Inflammatory macrophage treated with lipopolysaccharide for 4 hours (primary cell): ENCODE measurements around the gene SH3RF3.
A peak's percentile ranks its signal among the peaks of the same experiment; 100 is the strongest.

Source experiments
- DNase-seq: peaks from one replicate; pipeline ENCODE4 v3.0.0-alpha.2; 2020

The SH3RF3 gene

GRCh38 chr2:109322111-109322510 lies 193.1 kb downstream of the SH3RF3 start:
- no peak for DNase-seq

GRCh38 chr2:109322641-109323040 lies 193.6 kb downstream of the SH3RF3 start:
- no peak for DNase-seq

DNA sequence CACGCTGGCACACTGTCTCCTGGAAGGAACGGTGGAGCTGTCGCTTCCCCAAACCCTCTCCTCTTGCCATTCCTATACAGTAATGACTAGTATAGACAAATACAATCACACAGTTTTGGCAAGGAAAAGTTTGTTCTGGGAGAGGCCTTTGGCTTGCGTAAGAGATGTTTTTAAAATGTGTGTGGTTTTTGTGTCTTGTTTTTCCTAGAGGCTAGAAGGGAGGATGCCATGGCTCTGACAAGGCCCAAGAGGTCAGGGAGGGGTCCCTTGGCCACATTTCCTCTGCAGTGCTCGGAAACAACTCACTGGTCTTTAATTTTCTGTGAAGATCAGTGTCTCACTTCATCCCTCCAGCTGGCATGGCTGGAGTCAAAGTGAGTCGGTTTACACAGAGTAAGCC lies 195.9 kb downstream of the SH3RF3 start:
- no peak for DNase-seq

DNA sequence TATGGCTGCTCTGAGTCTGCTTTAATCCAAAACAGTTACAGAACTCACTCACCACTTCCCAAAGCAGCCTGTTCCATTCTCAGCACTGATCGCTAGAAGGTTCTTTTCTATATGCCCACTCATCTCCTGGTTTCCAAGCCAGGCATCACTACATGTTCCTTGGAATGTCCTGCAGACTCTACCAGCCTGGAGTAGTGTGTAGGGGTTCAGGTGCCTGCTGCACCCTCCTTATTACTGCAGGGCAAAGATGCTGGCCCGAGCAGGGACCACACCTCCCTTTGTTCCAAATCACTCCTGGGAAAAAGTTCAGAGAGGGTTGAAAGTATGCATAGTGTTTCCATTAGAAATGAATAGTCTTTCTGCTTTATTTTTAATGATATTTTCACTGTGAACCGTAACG lies 196.6 kb downstream of the SH3RF3 start:
- no peak for DNase-seq

DNA sequence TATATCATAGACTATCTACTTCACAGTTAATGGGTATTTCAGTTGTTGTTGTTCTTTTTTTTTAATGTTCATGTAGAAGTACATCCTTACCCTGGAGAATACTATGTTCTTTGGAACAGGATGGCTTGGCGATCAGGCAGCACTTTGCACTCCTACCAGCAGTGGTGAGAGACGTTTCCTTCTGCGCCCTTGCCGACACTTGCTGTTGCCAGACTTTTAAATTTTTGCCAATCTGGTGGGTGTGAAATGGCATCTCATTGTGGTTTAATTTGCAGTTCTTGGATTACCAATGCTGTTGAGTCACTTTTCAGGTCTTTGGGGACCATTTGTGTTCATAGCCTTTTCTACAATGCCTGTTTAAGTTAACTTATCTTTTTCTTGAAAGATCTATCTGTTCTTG lies 197.3 kb downstream of the SH3RF3 start:
- no peak for DNase-seq

DNA sequence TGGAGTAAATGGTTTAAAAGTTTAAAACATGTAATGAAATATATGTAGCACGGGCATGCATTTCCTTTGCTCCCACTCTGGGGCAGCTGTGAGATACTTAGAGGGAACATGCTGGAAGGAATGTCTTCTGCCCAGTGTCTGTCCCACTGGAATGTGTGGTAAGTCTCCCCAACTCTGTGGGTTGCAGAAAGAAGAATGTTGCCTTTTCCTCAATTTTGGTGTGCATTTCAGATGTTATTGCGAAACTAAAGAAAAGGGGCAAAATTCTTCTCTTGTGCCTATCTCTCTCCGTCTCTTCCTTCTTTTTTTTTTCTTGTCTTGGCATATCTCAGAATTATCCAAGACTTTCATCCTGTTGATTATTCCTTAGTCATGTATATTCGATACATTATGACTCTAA lies 201.1 kb downstream of the SH3RF3 start:
- no peak for DNase-seq

GRCh38 chr2:109331081-109331480 lies 202.1 kb downstream of the SH3RF3 start:
- no peak for DNase-seq

GRCh38 chr2:109331896-109332848 lies 203.2 kb downstream of the SH3RF3 start:
- DNase-seq, result peak; percentile 87

GRCh38 chr2:109332880-109333279 lies 203.9 kb downstream of the SH3RF3 start:
- no peak for DNase-seq

GRCh38 chr2:109333414-109334210 lies 204.6 kb downstream of the SH3RF3 start:
- peak; percentile 61 for DNase-seq

- peak; percentile 21 for DNase-seq
Measured at GRCh38 chr2:109335631-109336176, 206.7 kb downstream of the SH3RF3 start.

DNA sequence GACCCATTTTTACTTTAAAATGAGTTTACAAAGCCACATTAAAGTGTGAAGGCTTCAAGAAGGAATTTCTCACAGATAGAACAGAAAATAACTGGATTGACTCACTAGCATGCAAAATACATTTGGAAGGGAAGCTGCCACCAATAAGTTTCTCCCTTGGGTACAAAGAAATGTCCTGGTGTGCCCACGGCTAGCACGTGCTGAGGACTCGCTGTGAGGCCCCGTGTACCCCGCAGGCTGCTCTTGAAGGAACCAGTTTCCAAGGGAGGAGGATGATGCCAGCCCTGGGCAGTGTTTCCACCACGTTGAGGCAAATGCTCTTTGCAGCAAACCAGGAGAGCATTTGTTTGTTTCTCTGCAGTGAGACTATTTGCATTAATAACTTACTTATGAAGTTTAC lies 207.3 kb downstream of the SH3RF3 start:
- DNase-seq, result no peak

- no peak for DNase-seq
Measured at GRCh38 chr2:109337221-109337620, 208.2 kb downstream of the SH3RF3 start.

DNA sequence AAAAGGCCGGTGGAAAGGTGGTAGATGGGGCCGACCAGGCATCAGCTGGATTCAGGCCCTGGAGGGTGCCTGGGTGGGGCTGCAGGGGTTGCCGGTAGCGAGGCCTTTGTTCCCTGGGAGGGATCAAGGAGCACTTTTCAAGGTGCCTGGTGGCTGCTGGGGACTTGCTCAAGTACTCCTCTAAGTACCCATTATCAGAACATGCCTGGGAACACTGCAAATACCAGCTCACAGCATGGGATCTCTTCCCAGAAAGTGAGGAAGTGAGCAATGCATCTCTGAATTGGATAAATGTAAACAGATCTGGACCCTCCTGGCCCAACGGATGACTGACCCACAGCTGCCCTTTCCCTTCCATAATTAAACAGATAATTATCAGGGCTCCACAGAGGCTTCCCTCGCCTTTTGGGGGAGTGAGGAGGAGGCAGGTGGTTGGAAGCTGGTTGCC lies 210.5 kb downstream of the SH3RF3 start:
- no peak for DNase-seq

DNA sequence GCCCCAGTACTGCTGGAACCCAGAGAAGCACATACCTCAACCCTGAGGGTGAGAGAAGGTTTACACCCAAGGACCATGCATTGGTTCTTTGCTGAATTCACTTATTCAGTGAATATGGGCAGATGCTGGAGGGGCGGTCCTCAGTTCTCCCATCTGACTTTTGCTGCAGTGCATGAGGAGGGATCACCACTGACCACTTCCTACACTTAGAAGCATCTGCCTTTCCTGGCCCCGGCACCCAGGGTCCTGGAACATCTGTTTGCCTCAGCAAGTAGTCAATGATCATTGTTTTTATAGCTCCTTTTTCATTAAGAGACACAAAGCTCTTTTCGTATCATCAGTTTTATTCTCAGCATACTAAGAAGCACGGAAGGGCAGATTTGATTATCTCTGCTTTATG lies 211.4 kb downstream of the SH3RF3 start:
- no peak for DNase-seq

GRCh38 chr2:109341355-109342255 lies 212.6 kb downstream of the SH3RF3 start:
- peak; percentile 11 for DNase-seq

GRCh38 chr2:109342256-109342850 lies 213.3 kb downstream of the SH3RF3 start:
- DNase-seq, result no peak

- no peak for DNase-seq
Measured at GRCh38 chr2:109342930-109343329, 213.9 kb downstream of the SH3RF3 start.

- no peak for DNase-seq
Measured at GRCh38 chr2:109343460-109343859, 214.5 kb downstream of the SH3RF3 start.

- DNase-seq, result no peak
Measured at GRCh38 chr2:109344270-109344805, 215.3 kb downstream of the SH3RF3 start.

DNA sequence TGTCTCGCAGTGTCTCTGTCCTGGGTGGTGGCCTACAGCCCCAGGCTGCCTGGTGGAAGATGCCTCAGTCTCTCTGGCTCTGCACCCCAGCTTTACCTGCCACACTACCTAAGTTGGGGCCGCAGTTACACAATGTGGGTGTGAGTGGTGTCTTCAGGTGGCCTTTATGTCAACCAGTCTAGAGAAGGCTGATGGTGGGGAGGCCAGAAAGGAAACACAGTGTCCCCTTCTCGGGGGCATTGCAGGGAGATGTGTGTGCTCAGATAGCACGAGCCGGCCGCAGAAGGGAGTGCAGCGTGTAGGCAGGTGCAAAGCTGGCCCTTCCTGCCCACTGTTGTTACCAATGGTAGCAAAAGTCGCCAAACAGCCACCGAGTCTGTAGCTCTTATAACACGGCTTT lies 216.1 kb downstream of the SH3RF3 start:
- DNase-seq, result no peak
